HEK293 (cell line): Measurements from ENCODE around the gene RASA4B.
A peak's percentile ranks its signal among the peaks of the same experiment; 100 is the strongest.

Experiments
- AEBP2 ChIP-seq: fragments of 450-650 bp; formaldehyde crosslinking; IDR thresholded peaks from 2 replicates; pipeline ENCODE4 v1.5.1; 2016; ENCODE audit warnings: missing biosample characterization, missing genetic modification characterization, borderline replicate concordance
- EGR2 ChIP-seq: fragments of 450-650 bp; formaldehyde crosslinking; IDR thresholded peaks from 2 replicates; pipeline ENCODE4 v1.5.1; 2016; ENCODE audit warnings: low read depth, missing biosample characterization, missing genetic modification characterization
- GFI1B ChIP-seq: fragments of 450-650 bp; formaldehyde crosslinking; IDR thresholded peaks from 2 replicates; pipeline ENCODE4 v1.5.1; 2016; ENCODE audit warnings: missing biosample characterization, missing genetic modification characterization
- KLF7 ChIP-seq: fragments of 450-650 bp; formaldehyde crosslinking; IDR thresholded peaks from 2 replicates; pipeline ENCODE4 v1.5.1; 2016; ENCODE audit warnings: missing biosample characterization, missing genetic modification characterization, borderline replicate concordance
- TCF7L2 ChIP-seq: IDR thresholded peaks from 2 replicates; pipeline ENCODE4 v1.6.1; 2011; ENCODE audit warnings: low read depth, mild to moderate bottlenecking, inconsistent platforms, low read length, moderate library complexity, borderline replicate concordance
- TSHZ1 ChIP-seq: fragments of 450-650 bp; formaldehyde crosslinking; IDR thresholded peaks from 2 replicates; pipeline ENCODE4 v1.5.1; 2016; ENCODE audit warnings: missing biosample characterization, missing genetic modification characterization, borderline replicate concordance
- ZEB2 ChIP-seq: fragments of 450-650 bp; formaldehyde crosslinking; IDR thresholded peaks from 2 replicates; pipeline ENCODE4 v1.5.1; 2016; ENCODE audit warnings: missing biosample characterization, missing genetic modification characterization
- ZNF121 ChIP-seq: fragments of 450-650 bp; formaldehyde crosslinking; IDR thresholded peaks from 2 replicates; pipeline ENCODE4 v1.5.1; 2016; ENCODE audit warnings: missing biosample characterization, missing genetic modification characterization
- ZNF239 ChIP-seq: fragments of 450-650 bp; formaldehyde crosslinking; IDR thresholded peaks from 2 replicates; pipeline ENCODE4 v1.5.1; 2016; ENCODE audit warnings: missing biosample characterization, missing genetic modification characterization
- ZNF24 ChIP-seq: fragments of 450-650 bp; formaldehyde crosslinking; IDR thresholded peaks from 2 replicates; pipeline ENCODE4 v1.5.1; 2016; ENCODE audit warnings: missing biosample characterization, missing genetic modification characterization
- ZNF341 ChIP-seq: fragments of 450-650 bp; formaldehyde crosslinking; IDR thresholded peaks from 2 replicates; pipeline ENCODE4; 2016; ENCODE audit warnings: low read depth, missing biosample characterization, missing genetic modification characterization
- ZNF366 ChIP-seq: fragments of 450-650 bp; formaldehyde crosslinking; conservative IDR thresholded peaks from 2 replicates; pipeline ENCODE4 v1.5.1; 2016; ENCODE audit warnings: missing biosample characterization, missing genetic modification characterization
- ZNF423 ChIP-seq: fragments of 450-650 bp; formaldehyde crosslinking; IDR thresholded peaks from 2 replicates; pipeline ENCODE4 v1.5.1; 2016; ENCODE audit warnings: missing biosample characterization, missing genetic modification characterization
- ZNF433 ChIP-seq: fragments of 450-650 bp; formaldehyde crosslinking; IDR thresholded peaks from 2 replicates; pipeline ENCODE4 v1.5.1; 2016; ENCODE audit warnings: missing biosample characterization, missing genetic modification characterization, low read depth
- ZNF488 ChIP-seq: fragments of 450-650 bp; formaldehyde crosslinking; IDR thresholded peaks from 2 replicates; pipeline ENCODE4 v1.5.1; 2016; ENCODE audit warnings: missing biosample characterization, missing genetic modification characterization
- ZNF518A ChIP-seq: fragments of 450-650 bp; formaldehyde crosslinking; conservative IDR thresholded peaks from 2 replicates; pipeline ENCODE4 v1.5.1; 2016; ENCODE audit warnings: low read depth, missing biosample characterization, missing genetic modification characterization
- ZNF621 ChIP-seq: fragments of 450-650 bp; formaldehyde crosslinking; IDR thresholded peaks from 2 replicates; pipeline ENCODE4 v1.5.1; 2017; ENCODE audit warnings: missing biosample characterization, missing genetic modification characterization
- ZNF629 ChIP-seq: fragments of 450-650 bp; formaldehyde crosslinking; IDR thresholded peaks from 2 replicates; pipeline ENCODE4 v1.5.1; 2017; ENCODE audit warnings: missing biosample characterization, missing genetic modification characterization
- ZNF639 ChIP-seq: fragments of 450-650 bp; formaldehyde crosslinking; IDR thresholded peaks from 2 replicates; pipeline ENCODE4 v1.5.1; 2016; ENCODE audit warnings: missing biosample characterization, missing genetic modification characterization
- ZNF645 ChIP-seq: fragments of 450-650 bp; formaldehyde crosslinking; IDR thresholded peaks from 2 replicates; pipeline ENCODE4; 2016; ENCODE audit warnings: missing biosample characterization, missing genetic modification characterization
- ZNF704 ChIP-seq: fragments of 450-650 bp; formaldehyde crosslinking; IDR thresholded peaks from 2 replicates; pipeline ENCODE4 v1.5.1; 2016; ENCODE audit warnings: missing biosample characterization, missing genetic modification characterization
- ZNF76 ChIP-seq: fragments of 450-650 bp; formaldehyde crosslinking; IDR thresholded peaks from 2 replicates; pipeline ENCODE4; 2016; ENCODE audit warnings: low read depth, missing biosample characterization, missing genetic modification characterization, borderline replicate concordance
- ZNF776 ChIP-seq: fragments of 450-650 bp; formaldehyde crosslinking; IDR thresholded peaks from 2 replicates; pipeline ENCODE4 v1.5.0; 2017; ENCODE audit warnings: missing biosample characterization, missing genetic modification characterization, borderline replicate concordance
- ZNF843 ChIP-seq: fragments of 450-650 bp; formaldehyde crosslinking; IDR thresholded peaks from 2 replicates; pipeline ENCODE4 v1.5.1; 2016; ENCODE audit warnings: missing biosample characterization, missing genetic modification characterization

RASA4B gene

GRCh38 chr7:102464577-102465280, 52.8 kb downstream of the RASA4B start, which contains the start of the genes ALKBH4 and LRWD1 (continued):
- no peak for TF ChIP-seq TSHZ1 (tag by site-specific recombination)
- TF ChIP-seq ZNF366: no peak
- TF ChIP-seq ZNF518A (tag by site-specific recombination): no peak
- TF ChIP-seq ZNF776 (tag by site-specific recombination): no peak
- TF ChIP-seq ZNF645 (tag by site-specific recombination): no peak
- peak; percentile 88 for TF ChIP-seq ZNF341 (tag by site-specific recombination)
- TF ChIP-seq ZNF629: 0 out of 2 replicates have a peak, but pooled peaks have one; percentile 24
- TF ChIP-seq ZNF704 (tag by site-specific recombination): no peak
- no peak for TF ChIP-seq ZNF639 (tag by site-specific recombination)
- TF ChIP-seq EGR2: peak; percentile 60
- no peak for TF ChIP-seq AEBP2 (tag by site-specific recombination)
- TF ChIP-seq KLF7 (tag by site-specific recombination): no peak
- TF ChIP-seq ZNF488 (tag by site-specific recombination): no peak
- no peak for TF ChIP-seq ZNF621 (tag by site-specific recombination)
- TF ChIP-seq ZNF843: no peak
- TF ChIP-seq ZNF24 (tag by site-specific recombination): no peak
- TF ChIP-seq ZNF239: no peak
- no peak for TF ChIP-seq ZNF423 (tag by site-specific recombination)
- peak; percentile 94 for TF ChIP-seq ZNF76 (tag by site-specific recombination)
- TF ChIP-seq ZNF433 (tag by site-specific recombination): no peak
- no peak for TF ChIP-seq ZEB2 (tag by site-specific recombination)
- no peak for TF ChIP-seq TCF7L2
- no peak for TF ChIP-seq ZNF121 (tag by site-specific recombination)
- no peak for TF ChIP-seq GFI1B
